Measurements from ENCODE around the gene ODAD3. TPM values are rescaled to one million over a fixed set of nuclear protein-coding genes. Genes with fewer than 3 reads are reported as not detected.

The ODAD3 gene
- total RNA-seq, 4 donors from 2014 or later: 0.17 to 0.33 TPM; not detected in 2

DNA sequence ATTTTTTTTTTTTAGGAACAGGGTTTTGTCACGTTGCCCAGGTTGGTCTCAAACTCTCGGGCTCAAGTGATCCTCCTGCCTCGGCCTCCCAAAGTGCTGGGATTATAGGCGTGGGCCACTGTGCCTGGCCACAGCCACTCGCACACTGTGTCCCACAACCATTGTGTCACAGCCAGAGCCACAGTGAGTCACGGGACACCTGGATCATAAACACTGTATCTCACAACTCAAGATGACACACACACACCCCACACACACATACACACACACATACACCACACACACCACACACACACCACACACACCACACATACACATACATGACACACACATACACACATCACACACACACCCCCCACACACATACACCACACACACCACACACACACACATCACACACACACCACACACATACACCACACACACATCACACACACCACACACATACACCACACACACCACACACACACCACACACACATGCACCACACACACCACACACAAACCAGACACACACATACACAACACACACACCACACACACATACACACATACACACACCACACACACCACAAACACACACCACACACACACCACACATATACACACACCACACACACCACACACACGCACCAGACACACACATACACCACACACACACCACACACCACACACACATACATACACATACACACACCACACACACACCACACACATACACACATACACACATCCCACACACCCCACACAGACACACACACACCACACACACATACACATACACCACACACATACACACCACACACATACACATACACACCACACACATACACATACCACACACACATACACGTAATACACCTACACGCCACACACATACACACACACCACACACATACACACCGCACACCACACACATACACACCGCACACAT, 29.7 kb upstream of the ODAD3 start:
- TF ChIP-seq, protein P1, sequence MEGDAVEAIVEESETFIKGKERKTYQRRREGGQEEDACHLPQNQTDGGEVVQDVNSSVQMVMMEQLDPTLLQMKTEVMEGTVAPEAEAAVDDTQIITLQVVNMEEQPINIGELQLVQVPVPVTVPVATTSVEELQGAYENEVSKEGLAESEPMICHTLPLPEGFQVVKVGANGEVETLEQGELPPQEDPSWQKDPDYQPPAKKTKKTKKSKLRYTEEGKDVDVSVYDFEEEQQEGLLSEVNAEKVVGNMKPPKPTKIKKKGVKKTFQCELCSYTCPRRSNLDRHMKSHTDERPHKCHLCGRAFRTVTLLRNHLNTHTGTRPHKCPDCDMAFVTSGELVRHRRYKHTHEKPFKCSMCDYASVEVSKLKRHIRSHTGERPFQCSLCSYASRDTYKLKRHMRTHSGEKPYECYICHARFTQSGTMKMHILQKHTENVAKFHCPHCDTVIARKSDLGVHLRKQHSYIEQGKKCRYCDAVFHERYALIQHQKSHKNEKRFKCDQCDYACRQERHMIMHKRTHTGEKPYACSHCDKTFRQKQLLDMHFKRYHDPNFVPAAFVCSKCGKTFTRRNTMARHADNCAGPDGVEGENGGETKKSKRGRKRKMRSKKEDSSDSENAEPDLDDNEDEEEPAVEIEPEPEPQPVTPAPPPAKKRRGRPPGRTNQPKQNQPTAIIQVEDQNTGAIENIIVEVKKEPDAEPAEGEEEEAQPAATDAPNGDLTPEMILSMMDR (IDR thresholded peaks at IDR 0.05; ENCODE audit: low read depth): no peak

DNA sequence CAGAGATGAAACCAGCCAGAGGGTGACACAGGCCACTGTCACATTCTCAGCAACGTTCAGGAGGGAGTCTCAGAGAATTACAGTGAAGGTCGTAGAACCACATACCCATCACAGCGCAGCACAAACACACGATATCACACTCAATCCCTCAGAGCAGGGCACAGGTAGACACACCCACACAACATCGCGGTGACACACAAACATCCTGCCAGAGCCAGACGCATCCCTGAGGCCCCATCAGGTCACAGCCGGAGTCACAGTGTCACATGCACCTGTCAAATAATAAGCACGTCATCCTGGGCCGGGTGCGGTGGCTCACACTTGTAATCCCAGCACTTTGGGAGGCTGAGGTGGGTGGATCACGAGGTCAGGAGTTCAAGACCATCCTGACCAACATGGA, 28.5 kb upstream of the ODAD3 start:
- TF ChIP-seq, protein P1 (IDR thresholded peaks at IDR 0.05; ENCODE audit: low read depth): no peak

DNA sequence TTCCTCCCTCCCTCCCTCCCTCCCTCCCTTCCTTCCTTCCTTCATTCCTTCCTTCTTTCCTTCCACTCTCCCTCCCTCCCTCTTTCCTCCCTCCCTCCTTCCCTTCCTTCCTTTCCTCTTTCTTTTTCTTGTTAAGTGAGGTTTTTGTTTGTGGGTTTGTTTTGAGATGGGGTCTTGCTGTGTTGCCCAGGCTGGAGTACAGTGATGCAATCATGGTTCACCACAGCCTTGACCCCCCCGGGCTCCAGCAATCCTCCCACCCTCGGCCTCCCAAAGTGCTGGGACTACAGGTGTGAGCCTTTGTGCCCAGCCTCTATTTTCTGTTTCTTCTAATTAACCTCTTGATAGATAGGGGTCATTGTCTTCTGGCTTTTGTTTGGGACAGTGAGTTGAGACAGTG, 26.5 kb upstream of the ODAD3 start:
- TF ChIP-seq, protein P1 (IDR thresholded peaks at IDR 0.05; ENCODE audit: low read depth): no peak

DNA sequence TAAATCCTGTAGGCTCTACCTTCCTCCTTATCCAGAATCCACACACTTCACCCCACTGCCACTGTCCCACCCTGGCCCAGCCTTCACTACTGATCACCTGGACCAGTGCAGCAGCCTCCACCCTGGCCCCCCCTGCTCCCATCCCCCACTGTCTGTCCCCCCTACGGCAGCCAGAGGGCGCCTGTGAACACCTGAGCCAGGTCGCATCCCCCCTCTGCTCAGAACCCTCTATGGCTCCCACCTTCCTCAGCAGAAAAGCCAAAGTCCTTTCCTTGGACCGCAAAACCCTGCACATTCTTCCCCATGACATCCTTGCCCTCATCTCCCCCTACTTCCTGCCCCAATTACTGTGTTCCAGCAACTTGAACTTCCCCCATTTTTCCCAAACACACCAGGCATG, 25.3 kb upstream of the ODAD3 start:
- TF ChIP-seq, protein P1 (IDR thresholded peaks at IDR 0.05; ENCODE audit: low read depth): no peak

DNA sequence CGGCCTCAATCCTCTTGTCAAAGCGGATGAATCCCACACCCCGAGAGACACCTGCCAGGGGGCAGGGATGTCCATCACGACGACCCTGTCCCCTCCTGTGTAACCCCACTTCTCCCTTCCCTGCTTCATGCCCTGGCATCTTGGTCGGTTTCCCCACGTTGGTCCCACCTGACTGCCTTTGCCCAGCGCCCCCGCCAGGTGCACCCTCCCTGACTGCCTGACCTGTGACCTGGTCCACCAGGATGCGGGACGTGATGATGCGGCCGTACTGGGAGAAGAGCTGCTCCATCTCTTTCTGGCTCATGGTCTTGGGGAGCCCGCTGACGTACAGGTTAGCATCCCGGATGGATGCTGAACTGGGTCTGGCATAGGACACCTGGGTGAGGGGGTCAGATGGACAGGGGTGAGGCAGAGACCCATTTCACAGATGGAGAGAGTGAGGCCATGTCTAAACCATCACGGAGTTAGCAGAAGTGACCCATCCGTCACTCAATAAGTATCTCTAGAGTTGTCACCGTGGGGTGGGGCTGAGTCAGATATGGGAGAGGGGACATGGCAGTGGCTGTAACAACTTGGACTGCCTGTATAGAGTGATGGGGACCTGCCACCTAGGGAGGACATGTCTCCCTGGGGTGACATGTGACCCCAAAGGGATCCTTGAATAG, 23.4 kb upstream of the ODAD3 start:
- TF ChIP-seq, protein P1 (IDR thresholded peaks at IDR 0.05; ENCODE audit: low read depth): no peak

DNA sequence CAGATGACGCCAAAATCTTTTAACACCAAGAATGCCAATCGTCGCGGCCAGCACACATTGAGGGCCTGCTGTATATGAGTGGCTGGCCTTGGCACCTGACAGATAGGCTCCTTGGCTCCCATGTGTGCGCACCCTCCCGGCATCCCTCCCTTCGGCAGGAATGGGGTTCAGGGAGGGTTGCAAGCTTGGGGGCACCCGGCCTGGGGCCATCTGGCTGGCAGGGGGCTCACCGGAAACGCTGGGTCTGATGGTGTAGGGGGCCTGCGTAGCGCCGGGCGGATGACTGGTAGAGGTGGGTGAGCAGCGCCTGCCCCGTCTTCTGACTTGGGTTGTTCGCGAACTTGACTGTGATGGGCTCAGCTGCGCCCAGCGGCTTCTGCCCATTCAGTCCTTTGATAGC, 22.9 kb upstream of the ODAD3 start:
- TF ChIP-seq, protein P1 (IDR thresholded peaks at IDR 0.05; ENCODE audit: low read depth): no peak

DNA sequence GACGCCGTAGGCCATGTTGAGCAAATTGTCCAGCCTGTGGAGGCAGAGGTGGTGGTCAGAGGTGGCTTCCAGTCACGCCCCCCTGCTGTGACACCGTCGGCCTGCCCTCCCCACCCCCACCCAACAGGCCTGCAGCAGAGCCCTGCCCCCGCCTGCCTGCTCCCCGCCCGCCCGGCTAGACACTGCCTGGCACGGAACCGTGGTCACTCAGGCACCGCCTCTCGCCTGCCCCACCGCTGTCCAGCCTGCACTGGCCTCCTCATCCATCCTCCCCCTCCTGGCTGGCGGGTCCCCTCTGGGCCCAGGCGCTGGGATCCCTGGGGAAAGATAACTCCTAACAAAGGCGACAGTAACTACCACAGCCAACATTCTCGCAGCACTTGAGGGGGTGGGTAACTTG, 22.2 kb upstream of the ODAD3 start:
- TF ChIP-seq, protein P1 (IDR thresholded peaks at IDR 0.05; ENCODE audit: low read depth): no peak

Data from subcutaneous adipose tissue (tissue), 4 donors.